H9 (cell line): ENCODE measurements around the gene AKIP1. TPM values are rescaled to one million over a fixed set of nuclear protein-coding genes. Genes with fewer than 3 reads are reported as not detected.
A peak's percentile ranks its signal among the peaks of the same experiment; 100 is the strongest.

ENCODE experiments used
- DNase-seq: peaks from one replicate; pipeline ENCODE4 v3.0.0-alpha.2; 2017
- H2AFZ ChIP-seq: one replicate; pipeline ENCODE4 v1.6.1; 2013; ENCODE audit warnings: mild to moderate bottlenecking, low read length, control low read depth, moderate library complexity
- H2AK5ac ChIP-seq: 2 replicates; pipeline ENCODE4 v1.6.1; 2013; ENCODE audit warnings: low read length, control low read depth, mixed read lengths; ENCODE audit not compliant: insufficient read length
- H2BK120ac ChIP-seq: one replicate; pipeline ENCODE4 v1.6.1; 2013; ENCODE audit warnings: low read depth, mild to moderate bottlenecking, low read length, control low read depth, inconsistent platforms; ENCODE audit not compliant: poor library complexity, severe bottlenecking
- H2BK12ac ChIP-seq: 2 replicates; pipeline ENCODE4 v1.6.1; 2013; ENCODE audit warnings: low read length, control low read depth, mixed read lengths, low read depth; ENCODE audit not compliant: insufficient read length
- H2BK15ac ChIP-seq: 2 replicates; pipeline ENCODE4 v1.6.1; 2013; ENCODE audit warnings: low read depth, low read length, control low read depth
- H2BK20ac ChIP-seq: one replicate; pipeline ENCODE4 v1.6.1; 2013; ENCODE audit warnings: low read depth, mild to moderate bottlenecking, low read length, control low read depth, inconsistent platforms; ENCODE audit not compliant: poor library complexity, severe bottlenecking
- H2BK5ac ChIP-seq: 2 replicates; pipeline ENCODE4 v1.6.1; 2013; ENCODE audit warnings: low read length, control low read depth, mixed read lengths; ENCODE audit not compliant: insufficient read length
- H3K14ac ChIP-seq: 2 replicates; pipeline ENCODE4 v1.6.1; 2013; ENCODE audit warnings: low read length, control low read depth; ENCODE audit not compliant: insufficient read depth
- H3K18ac ChIP-seq: 2 replicates; pipeline ENCODE4 v1.6.1; 2013; ENCODE audit warnings: low read depth, mild to moderate bottlenecking, mixed read lengths, low read length, control low read depth; ENCODE audit not compliant: insufficient read length
- H3K23ac ChIP-seq: 2 replicates; pipeline ENCODE4 v1.6.1; 2013; ENCODE audit warnings: low read length, control low read depth, mixed read lengths, low read depth; ENCODE audit not compliant: insufficient read length
- H3K23me2 ChIP-seq: 2 replicates; pipeline ENCODE4 v1.6.1; 2013; ENCODE audit warnings: low read depth, mild to moderate bottlenecking, mixed read lengths, low read length, control low read depth; ENCODE audit not compliant: insufficient read length, poor library complexity, severe bottlenecking
- H3K27ac ChIP-seq: 2 replicates; pipeline ENCODE4 v1.5.1; 2013; ENCODE audit warnings: low read length, control low read depth, mixed read lengths, low read depth; ENCODE audit not compliant: insufficient read length
- H3K27me3 ChIP-seq: 2 replicates; pipeline ENCODE4 v1.6.1; 2013; ENCODE audit warnings: low read length, control low read depth, inconsistent platforms; ENCODE audit not compliant: insufficient read depth
- H3K4ac ChIP-seq: 2 replicates; pipeline ENCODE4 v1.6.1; 2013; ENCODE audit warnings: low read depth, mild to moderate bottlenecking, control low read depth, inconsistent platforms, low read length, moderate library complexity
- H3K4me1 ChIP-seq: 2 replicates; pipeline ENCODE4 v1.6.1; 2013; ENCODE audit warnings: low read length, control low read depth, inconsistent platforms; ENCODE audit not compliant: insufficient read depth
- H3K4me2 ChIP-seq: 2 replicates; pipeline ENCODE4 v1.6.1; 2013; ENCODE audit warnings: low read length, control low read depth, mixed read lengths; ENCODE audit not compliant: insufficient read length, insufficient read depth
- H3K56ac ChIP-seq: 2 replicates; pipeline ENCODE4 v1.6.1; 2013; ENCODE audit warnings: low read depth, mild to moderate bottlenecking, mixed read lengths, low read length, control low read depth; ENCODE audit not compliant: insufficient read length
- H3K79me1 ChIP-seq: 2 replicates; pipeline ENCODE4 v1.6.1; 2013; ENCODE audit warnings: low read depth, mild to moderate bottlenecking, moderate library complexity, low read length, control low read depth, inconsistent platforms; ENCODE audit not compliant: insufficient read depth, poor library complexity, severe bottlenecking
- H3K79me2 ChIP-seq: 2 replicates; pipeline ENCODE4 v1.6.1; 2013; ENCODE audit warnings: low read length, control low read depth, inconsistent platforms; ENCODE audit not compliant: insufficient read depth
- H3K9ac ChIP-seq: 2 replicates; pipeline ENCODE4 v1.6.1; 2013; ENCODE audit warnings: low read length, control low read depth, mixed read lengths; ENCODE audit not compliant: insufficient read length; ENCODE audit errors: extremely low read depth
- H3K9me3 ChIP-seq: one replicate; pipeline ENCODE4 v1.6.1; 2013; ENCODE audit warnings: low read depth, low read length, inconsistent platforms; ENCODE audit not compliant: control insufficient read depth
- H3T11ph ChIP-seq: one replicate; pipeline ENCODE4 v1.6.1; 2013; ENCODE audit warnings: mild to moderate bottlenecking, low read length, control low read depth, inconsistent platforms
- H4K20me1 ChIP-seq: one replicate; pipeline ENCODE4 v1.6.1; 2013; ENCODE audit not compliant: control insufficient read depth, insufficient read length, insufficient read depth
- H4K5ac ChIP-seq: 2 replicates; pipeline ENCODE4 v1.6.1; 2013; ENCODE audit warnings: low read depth, mild to moderate bottlenecking, mixed read lengths, low read length, control low read depth; ENCODE audit not compliant: insufficient read length
- H4K8ac ChIP-seq: replicated peaks from 2 replicates; pipeline ENCODE4 v1.6.1; 2013; ENCODE audit warnings: low read length, control low read depth, mixed read lengths, low read depth; ENCODE audit not compliant: insufficient read length
- H4K91ac ChIP-seq: 2 replicates; pipeline ENCODE4 v1.6.1; 2013; ENCODE audit warnings: low read depth, mild to moderate bottlenecking, moderate library complexity, mixed read lengths, low read length, control low read depth; ENCODE audit not compliant: insufficient read length
- H3K27ac Mint-ChIP-seq, 3 experiments: 2 replicates in 2 of 3; 3 replicates in 1 of 3; pipeline ENCODE4 v1.8.0; 2020 to 2021; ENCODE audit warnings: mixed read lengths in 3 of 3, mild to moderate bottlenecking in 1 of 3, moderate library complexity in 1 of 3
- H3K27me3 Mint-ChIP-seq: 2 replicates; pipeline ENCODE4 v1.8.0; 2021; ENCODE audit warnings: low read depth, mild to moderate bottlenecking, moderate library complexity, mixed read lengths
- H3K36me3 Mint-ChIP-seq, 3 experiments: 2 replicates in 2 of 3; 3 replicates in 1 of 3; pipeline ENCODE4 v1.8.0; 2020 to 2021; ENCODE audit warnings: low read depth in 3 of 3, mixed read lengths in 3 of 3; ENCODE audit not compliant: insufficient read depth in 1 of 3
- H3K4me1 Mint-ChIP-seq, 2 experiments: 2 replicates each; pipeline ENCODE4 v1.8.0; 2020; ENCODE audit warnings: mixed read lengths in 2 of 2
- H3K4me3 Mint-ChIP-seq, 2 experiments: 2 replicates in 1 of 2; 3 replicates in 1 of 2; pipeline ENCODE4 v1.8.0; 2020 to 2021; ENCODE audit warnings: mild to moderate bottlenecking in 2 of 2, mixed read lengths in 2 of 2, moderate library complexity in 1 of 2
- H3K9me3 Mint-ChIP-seq, 2 experiments: 2 replicates in 1 of 2; 3 replicates in 1 of 2; pipeline ENCODE4 v1.8.0; 2020; ENCODE audit warnings: mild to moderate bottlenecking in 2 of 2, mixed read lengths in 2 of 2, moderate library complexity in 1 of 2
- CTCF ChIP-seq: fragments of 200-600 bp; sonication (generic); conservative IDR thresholded peaks from 3 replicates; pipeline ENCODE4 v1.8.0; 2021; ENCODE audit warnings: antibody characterized with exemption, mild to moderate bottlenecking
- WGBS: extraction: QIAGEN DNeasy Blood & Tissue Kit; methylation state at CpG from one replicate; pipeline ENCODE4 v1.1.7; 2013; ENCODE audit warnings: missing lambda C conversion rate, low lambda C conversion rate, mixed read lengths; ENCODE audit not compliant: insufficient read length; ENCODE audit errors: extremely low coverage; 5-methylcytosine and 5-hydroxymethylcytosine counted together
- total RNA-seq: library from RNA; stranded (reverse); gene quantifications from 2 replicates; pipeline ENCODE4 v1.2.1, GENCODE V29; 2021

The AKIP1 gene
- total RNA-seq, 1 experiment from 2014 or later, result 21.0 TPM

GRCh38 chr11:8914661-8915018 lies 3.7 kb downstream of the AKIP1 start:
- Histone ChIP-seq H3K23me2 (peaks cover 6% of the 10 kb centered on the region), H3K14ac (no peak overlapping the region), H3T11ph (no peak overlapping the region), H3K4me1 (peaks cover 6% of the 10 kb centered on the region; the same call in 1 of the 2 replicates), H2AK5ac (no peak overlapping the region), H2BK12ac (no peak overlapping the region), H2BK20ac (no peak overlapping the region), H3K9me3 (no peaks in the 10 kb centered on the region), H3K18ac (no peak overlapping the region), H4K91ac (no peak overlapping the region), H2BK120ac (no peak overlapping the region), H2BK5ac (no peak overlapping the region), H4K5ac (no peak overlapping the region), H4K8ac (no peak overlapping the region), H3K23ac (no peak overlapping the region), H2BK15ac (no peak overlapping the region), H3K56ac (no peak overlapping the region), H3K4ac (no peak overlapping the region), H3K27me3 (no peaks in the 10 kb centered on the region; the same call in 1 of the 2 replicates), H3K79me2 (no peaks in the 10 kb centered on the region; the same call in 1 of the 2 replicates), H2AFZ (no peak overlapping the region), H4K20me1 (no peaks in the 10 kb centered on the region), H3K4me2 (no peak overlapping the region), H3K27ac (no peak overlapping the region), H3K9ac (no peak overlapping the region), H3K79me1 (no peaks in the 10 kb centered on the region)
- Mint-ChIP-seq H3K9me3 (no peaks in the 10 kb centered on the region), H3K27ac (no peak overlapping the region), H3K36me3 (peaks cover 22 to 48% (median 45%) of the 10 kb centered on the region in 3 experiments), H3K27me3 (peaks cover 6% of the 10 kb centered on the region), H3K4me3 (peak overlapping the region in 1 of 2 experiments; percentile 41; a peak in 1 of 5 replicates), H3K4me1 (peaks cover 29% of the 10 kb centered on the region in 2 experiments)
- no CpG with 5 or more reads among the region's 4 CpGs for WGBS
- DNase-seq, result no peak
- TF ChIP-seq CTCF, result no peak
